GM18502 (cell line): ENCODE data around the gene CD6.
"Not testable (repeated sequence)": the region's sequence is repeated elsewhere in the genome, so short reads cannot be mapped to it uniquely, and the experiment has no call there.

Source experiments
- ATAC-seq: cut with Tn5 transposase; IDR thresholded peaks from one replicate; pipeline ENCODE4 v1.9.1; 2021; ENCODE audit warnings: mild to moderate bottlenecking; ENCODE audit not compliant: unreplicated experiment, poor library complexity

The CD6 gene

GRCh38 chr11:60951904-60952741 is 19.4 kb upstream of the CD6 start, which contains the start of gene SLC15A3:
Gene SLC15A3, minus strand, starts transcription at chr11:60952176. Its CDS starts 625 bp downstream, at chr11:60951551.
- ATAC-seq: peak; percentile 71

GRCh38 chr11:60952742-60953170 is 18.7 kb upstream of the CD6 start:
- no peak for ATAC-seq

GRCh38 chr11:60953781-60954180 is 17.7 kb upstream of the CD6 start:
- no peak for ATAC-seq

- ATAC-seq: no peak
These were observed 17.1 kb upstream of the CD6 start for GRCh38 chr11:60954421-60954820.

GRCh38 chr11:60955571-60955970 is 15.9 kb upstream of the CD6 start:
- ATAC-seq: no peak

GRCh38 chr11:60957188-60957587 is 14.3 kb upstream of the CD6 start:
- ATAC-seq: no peak

GRCh38 chr11:60959431-60959830 is 12.0 kb upstream of the CD6 start:
- no peak for ATAC-seq

- no peak for ATAC-seq
These were observed 11.1 kb upstream of the CD6 start for GRCh38 chr11:60960405-60960804.

- no peak for ATAC-seq
These were observed 6.7 kb upstream of the CD6 start for GRCh38 chr11:60964801-60965200.

GRCh38 chr11:60966890-60967289 is 4.6 kb upstream of the CD6 start:
- ATAC-seq: no peak

GRCh38 chr11:60968223-60968622 is 3.3 kb upstream of the CD6 start:
- ATAC-seq: no peak

GRCh38 chr11:60970369-60970774 is 1.1 kb upstream of the CD6 start:
- no peak for ATAC-seq

- no peak for ATAC-seq
These were observed 590 bp upstream of the CD6 start for GRCh38 chr11:60970890-60971289.

GRCh38 chr11:60972182-60973030 is 926 bp downstream of the CD6 start:
- no peak for ATAC-seq

GRCh38 chr11:60973699-60974098 is 2.2 kb downstream of the CD6 start:
- ATAC-seq: no peak

- not testable (repeated sequence) for ATAC-seq
These were observed 2.8 kb downstream of the CD6 start for GRCh38 chr11:60974316-60974715.

GRCh38 chr11:60974726-60975125 is 3.2 kb downstream of the CD6 start:
- no peak for ATAC-seq

GRCh38 chr11:60977224-60977623 is 5.7 kb downstream of the CD6 start:
- no peak for ATAC-seq

GRCh38 chr11:60977836-60978235 is 6.4 kb downstream of the CD6 start:
- no peak for ATAC-seq

- ATAC-seq: no peak
These were observed 7.3 kb downstream of the CD6 start for GRCh38 chr11:60978546-60979380.
